ENCODE measurements around the gene PIM2.
"Not testable (repeated sequence)": the region's sequence is repeated elsewhere in the genome, so short reads cannot be mapped to it uniquely, and the experiment has no call there.

GRCh38 chrX:48886586-48886985, 32.2 kb downstream of the PIM2 start:
- TF ChIP-seq CTCF (conservative IDR thresholded peaks at IDR 0.05 in 1 of 2, IDR thresholded peaks at IDR 0.05 in 1 of 2; ENCODE audit: extremely low read depth in 1 of 2, insufficient read depth in 1 of 2, low read depth in 1 of 2, low read length in 2 of 2); EZH2 (IDR thresholded peaks at IDR 0.05; ENCODE audit: borderline replicate concordance, low read length): not testable (repeated sequence)
